ENCODE measurements around the gene NAB2.

DNA sequence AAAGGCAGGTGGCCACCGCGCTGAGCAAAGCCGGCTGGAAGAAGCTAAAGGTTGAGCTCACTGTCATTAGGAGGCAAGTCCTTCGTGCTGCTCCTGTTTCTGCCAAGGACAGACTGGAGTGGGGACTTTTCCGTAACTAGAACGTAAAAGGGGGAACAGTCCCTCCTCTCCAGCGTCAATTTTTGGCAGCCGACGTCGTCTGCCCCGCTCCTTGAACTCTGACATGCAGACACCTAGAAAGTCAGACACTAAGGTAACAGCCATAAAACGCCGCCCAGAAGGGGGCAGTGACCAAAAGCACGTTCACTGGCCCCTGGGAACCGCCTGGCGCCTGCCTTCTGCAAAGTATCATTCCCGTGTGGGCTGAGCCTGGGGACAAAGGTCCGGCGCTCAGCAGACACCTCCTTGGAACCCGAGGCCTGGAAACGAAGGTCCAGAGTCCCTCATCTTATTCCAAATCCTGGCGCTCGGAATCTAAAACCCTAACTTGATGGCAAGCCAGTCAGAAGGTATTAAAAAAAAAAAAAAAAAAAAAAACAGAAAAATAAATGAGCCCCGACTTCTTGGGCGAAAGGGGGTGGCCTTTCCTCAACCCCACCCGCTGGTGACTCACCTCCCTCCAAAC, 38.3 kb downstream of the NAB2 start:
- TF ChIP-seq, protein P1, sequence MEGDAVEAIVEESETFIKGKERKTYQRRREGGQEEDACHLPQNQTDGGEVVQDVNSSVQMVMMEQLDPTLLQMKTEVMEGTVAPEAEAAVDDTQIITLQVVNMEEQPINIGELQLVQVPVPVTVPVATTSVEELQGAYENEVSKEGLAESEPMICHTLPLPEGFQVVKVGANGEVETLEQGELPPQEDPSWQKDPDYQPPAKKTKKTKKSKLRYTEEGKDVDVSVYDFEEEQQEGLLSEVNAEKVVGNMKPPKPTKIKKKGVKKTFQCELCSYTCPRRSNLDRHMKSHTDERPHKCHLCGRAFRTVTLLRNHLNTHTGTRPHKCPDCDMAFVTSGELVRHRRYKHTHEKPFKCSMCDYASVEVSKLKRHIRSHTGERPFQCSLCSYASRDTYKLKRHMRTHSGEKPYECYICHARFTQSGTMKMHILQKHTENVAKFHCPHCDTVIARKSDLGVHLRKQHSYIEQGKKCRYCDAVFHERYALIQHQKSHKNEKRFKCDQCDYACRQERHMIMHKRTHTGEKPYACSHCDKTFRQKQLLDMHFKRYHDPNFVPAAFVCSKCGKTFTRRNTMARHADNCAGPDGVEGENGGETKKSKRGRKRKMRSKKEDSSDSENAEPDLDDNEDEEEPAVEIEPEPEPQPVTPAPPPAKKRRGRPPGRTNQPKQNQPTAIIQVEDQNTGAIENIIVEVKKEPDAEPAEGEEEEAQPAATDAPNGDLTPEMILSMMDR (IDR thresholded peaks at IDR 0.05; ENCODE audit: low read depth, low read length), result peak; percentile 39
- no peak for TF ChIP-seq POLR2A (IDR thresholded peaks at IDR 0.05; ENCODE audit: extremely low read depth, insufficient read length)
- TF ChIP-seq MYC (IDR thresholded peaks at IDR 0.05; ENCODE audit: low read depth, low read length), result no peak
